Measurements from ENCODE around the gene GXYLT2. TPM values are rescaled to one million over a fixed set of nuclear protein-coding genes. Genes with fewer than 3 reads are reported as not detected.

Gene GXYLT2
- total and polyA plus RNA-seq, 5 donors from 2014 or later = 0.06 to 0.25 (median 0.10) TPM; not detected in 1

GRCh38 chr3:72970942-72971341, 83.1 kb downstream of the GXYLT2 start:
- Mint-ChIP-seq H3K4me3 (no peak overlapping the region), H3K9me3 (no peaks in the 10 kb centered on the region), H3K27me3 (no peaks in the 10 kb centered on the region), H3K4me1 (peaks cover 0 to 16% (median 6%) of the 10 kb centered on the region in 4 donors), H3K36me3 (no peaks in the 10 kb centered on the region), H3K27ac (no peak overlapping the region)
- Histone ChIP-seq H3K36me3 (ENCODE audit: control insufficient read depth, insufficient read depth, low read length) (no peaks in the 10 kb centered on the region), H3K27ac (ENCODE audit: insufficient read depth, low read length, poor library complexity, severe bottlenecking) (no peak overlapping the region), H3K27me3 (ENCODE audit: control insufficient read depth, insufficient read depth, low read length) (no peaks in the 10 kb centered on the region), H3K4me3 (ENCODE audit: low read depth, low read length) (no peak overlapping the region), H3K9me3 (ENCODE audit: control insufficient read depth in 2 of 2, low read length in 2 of 2) (no peaks in the 10 kb centered on the region), H3K4me1 (ENCODE audit: control insufficient read depth, insufficient read depth, low read length, poor library complexity, severe bottlenecking) (peaks cover 5% of the 10 kb centered on the region)
- no peak for ATAC-seq (ENCODE audit: low read depth in 2 of 2)
- no peak for DNase-seq

GRCh38 chr3:72972706-72973030, 84.8 kb downstream of the GXYLT2 start:
- H3K4me3 Mint-ChIP-seq = no peak overlapping the region
- Histone ChIP-seq H3K36me3 (ENCODE audit: control insufficient read depth, insufficient read depth, low read length) (no peaks in the 10 kb centered on the region), H3K4me3 (ENCODE audit: low read depth, low read length) (no peak overlapping the region), H3K9me3 (ENCODE audit: control insufficient read depth in 2 of 2, low read length in 2 of 2) (no peaks in the 10 kb centered on the region), H3K27ac (ENCODE audit: insufficient read depth, low read length, poor library complexity, severe bottlenecking) (no peak overlapping the region), H3K4me1 (ENCODE audit: control insufficient read depth, insufficient read depth, low read length, poor library complexity, severe bottlenecking) (no peaks in the 10 kb centered on the region), H3K27me3 (ENCODE audit: control insufficient read depth, insufficient read depth, low read length) (no peaks in the 10 kb centered on the region)
- no peaks in the 10 kb centered on the region for H3K36me3 Mint-ChIP-seq
- peaks cover 0 to 4% (median 0%) of the 10 kb centered on the region in 7 donors for H3K9me3 Mint-ChIP-seq
- peak overlapping the region in 1 of 3 donors; percentile 54 for H3K27ac Mint-ChIP-seq
- no peaks in the 10 kb centered on the region for H3K27me3 Mint-ChIP-seq
- no peak for ATAC-seq (ENCODE audit: low read depth in 2 of 2)
- H3K4me1 Mint-ChIP-seq = peaks cover 6 to 9% (median 8%) of the 10 kb centered on the region in 4 donors
- no peak for DNase-seq

GRCh38 chr3:72973031-72973723, 85.3 kb downstream of the GXYLT2 start:
- Mint-ChIP-seq H3K4me3 (no peak overlapping the region), H3K4me1 (peaks cover 6 to 10% (median 8%) of the 10 kb centered on the region in 4 donors), H3K27ac (peak overlapping the region in 2 of 3 donors; percentile 54 to 66), H3K9me3 (peaks cover 0 to 4% (median 0%) of the 10 kb centered on the region in 7 donors), H3K36me3 (no peaks in the 10 kb centered on the region), H3K27me3 (no peaks in the 10 kb centered on the region)
- ATAC-seq (ENCODE audit: low read depth in 2 of 2) (no peak), DNase-seq (no peak)
- H3K27me3 ChIP-seq (ENCODE audit: control insufficient read depth, insufficient read depth, low read length) = no peaks in the 10 kb centered on the region
- no peaks in the 10 kb centered on the region for H3K36me3 ChIP-seq (ENCODE audit: control insufficient read depth, insufficient read depth, low read length)
- no peak overlapping the region for H3K4me3 ChIP-seq (ENCODE audit: low read depth, low read length)
- H3K9me3 ChIP-seq (ENCODE audit: control insufficient read depth in 2 of 2, low read length in 2 of 2) = no peaks in the 10 kb centered on the region
- H3K27ac ChIP-seq (ENCODE audit: insufficient read depth, low read length, poor library complexity, severe bottlenecking) = no peak overlapping the region
- no peaks in the 10 kb centered on the region for H3K4me1 ChIP-seq (ENCODE audit: control insufficient read depth, insufficient read depth, low read length, poor library complexity, severe bottlenecking)

GRCh38 chr3:72973786-72974185, 85.9 kb downstream of the GXYLT2 start:
- DNase-seq = no peak
- Histone ChIP-seq H3K4me3 (ENCODE audit: low read depth, low read length) (no peak overlapping the region), H3K27me3 (ENCODE audit: control insufficient read depth, insufficient read depth, low read length) (no peaks in the 10 kb centered on the region), H3K9me3 (ENCODE audit: control insufficient read depth in 2 of 2, low read length in 2 of 2) (no peaks in the 10 kb centered on the region), H3K36me3 (ENCODE audit: control insufficient read depth, insufficient read depth, low read length) (no peaks in the 10 kb centered on the region), H3K4me1 (ENCODE audit: control insufficient read depth, insufficient read depth, low read length, poor library complexity, severe bottlenecking) (no peaks in the 10 kb centered on the region), H3K27ac (ENCODE audit: insufficient read depth, low read length, poor library complexity, severe bottlenecking) (no peak overlapping the region)
- H3K27ac Mint-ChIP-seq = no peak overlapping the region
- no peak for ATAC-seq (ENCODE audit: low read depth in 2 of 2)
- no peaks in the 10 kb centered on the region for H3K36me3 Mint-ChIP-seq
- H3K27me3 Mint-ChIP-seq = no peaks in the 10 kb centered on the region
- H3K4me3 Mint-ChIP-seq = no peak overlapping the region
- peaks cover 0 to 4% (median 0%) of the 10 kb centered on the region in 7 donors for H3K9me3 Mint-ChIP-seq
- peaks cover 6 to 10% (median 8%) of the 10 kb centered on the region in 4 donors for H3K4me1 Mint-ChIP-seq

GRCh38 chr3:72974956-72975355, 87.1 kb downstream of the GXYLT2 start:
- H3K9me3 Mint-ChIP-seq = peaks cover 0 to 4% (median 0%) of the 10 kb centered on the region in 7 donors
- no peak for ATAC-seq (ENCODE audit: low read depth in 2 of 2)
- Histone ChIP-seq H3K36me3 (ENCODE audit: control insufficient read depth, insufficient read depth, low read length) (no peaks in the 10 kb centered on the region), H3K4me1 (ENCODE audit: control insufficient read depth, insufficient read depth, low read length, poor library complexity, severe bottlenecking) (no peaks in the 10 kb centered on the region), H3K9me3 (ENCODE audit: control insufficient read depth in 2 of 2, low read length in 2 of 2) (no peaks in the 10 kb centered on the region), H3K27ac (ENCODE audit: insufficient read depth, low read length, poor library complexity, severe bottlenecking) (no peak overlapping the region), H3K4me3 (ENCODE audit: low read depth, low read length) (no peak overlapping the region), H3K27me3 (ENCODE audit: control insufficient read depth, insufficient read depth, low read length) (no peaks in the 10 kb centered on the region)
- DNase-seq = no peak
- H3K4me3 Mint-ChIP-seq = no peak overlapping the region
- H3K36me3 Mint-ChIP-seq = no peaks in the 10 kb centered on the region
- peaks cover 1% of the 10 kb centered on the region for H3K27me3 Mint-ChIP-seq
- H3K4me1 Mint-ChIP-seq = peaks cover 6 to 12% (median 8%) of the 10 kb centered on the region in 4 donors
- no peak overlapping the region for H3K27ac Mint-ChIP-seq

GRCh38 chr3:72976281-72976741, 88.5 kb downstream of the GXYLT2 start:
- no peak overlapping the region for H3K4me3 ChIP-seq (ENCODE audit: low read depth, low read length)
- DNase-seq = no peak
- no peaks in the 10 kb centered on the region for H3K27me3 ChIP-seq (ENCODE audit: control insufficient read depth, insufficient read depth, low read length)
- Mint-ChIP-seq H3K27ac (no peak overlapping the region), H3K36me3 (no peaks in the 10 kb centered on the region), H3K4me1 (peaks cover 6 to 15% (median 8%) of the 10 kb centered on the region in 4 donors), H3K4me3 (no peak overlapping the region), H3K27me3 (peaks cover 7% of the 10 kb centered on the region), H3K9me3 (peaks cover 0 to 4% (median 0%) of the 10 kb centered on the region in 7 donors)
- no peak overlapping the region for H3K27ac ChIP-seq (ENCODE audit: insufficient read depth, low read length, poor library complexity, severe bottlenecking)
- ATAC-seq (ENCODE audit: low read depth in 2 of 2) = no peak
- no peaks in the 10 kb centered on the region for H3K9me3 ChIP-seq (ENCODE audit: control insufficient read depth in 2 of 2, low read length in 2 of 2)
- H3K36me3 ChIP-seq (ENCODE audit: control insufficient read depth, insufficient read depth, low read length) = no peaks in the 10 kb centered on the region
- H3K4me1 ChIP-seq (ENCODE audit: control insufficient read depth, insufficient read depth, low read length, poor library complexity, severe bottlenecking) = no peaks in the 10 kb centered on the region

GRCh38 chr3:72977060-72977808, 89.4 kb downstream of the GXYLT2 start:
- Histone ChIP-seq H3K4me3 (ENCODE audit: low read depth, low read length) (no peak overlapping the region), H3K27me3 (ENCODE audit: control insufficient read depth, insufficient read depth, low read length) (no peaks in the 10 kb centered on the region), H3K4me1 (ENCODE audit: control insufficient read depth, insufficient read depth, low read length, poor library complexity, severe bottlenecking) (no peaks in the 10 kb centered on the region), H3K9me3 (ENCODE audit: control insufficient read depth in 2 of 2, low read length in 2 of 2) (no peaks in the 10 kb centered on the region), H3K27ac (ENCODE audit: insufficient read depth, low read length, poor library complexity, severe bottlenecking) (no peak overlapping the region), H3K36me3 (ENCODE audit: control insufficient read depth, insufficient read depth, low read length) (no peaks in the 10 kb centered on the region)
- peaks cover 5 to 15% (median 7%) of the 10 kb centered on the region in 4 donors for H3K4me1 Mint-ChIP-seq
- peak overlapping the region in 1 of 4 donors; percentile 66 for H3K4me3 Mint-ChIP-seq
- H3K27me3 Mint-ChIP-seq = peaks cover 7% of the 10 kb centered on the region
- peak in 1 of 3 donors; percentile 29 for DNase-seq
- peaks cover 0 to 4% (median 0%) of the 10 kb centered on the region in 7 donors for H3K9me3 Mint-ChIP-seq
- no peak overlapping the region for H3K27ac Mint-ChIP-seq
- no peaks in the 10 kb centered on the region for H3K36me3 Mint-ChIP-seq
- ATAC-seq (ENCODE audit: low read depth in 2 of 2) = no peak

Data from CD4-positive, CD25-positive, alpha-beta regulatory T cell (primary cell).